HT-29 (cell line): ENCODE data around the gene ABCG5. TPM values are rescaled to one million over a fixed set of nuclear protein-coding genes. Genes with fewer than 3 reads are reported as not detected.

Experiments used
- DNase-seq: peaks from one replicate; pipeline ENCODE4 v3.0.0-alpha.2; 2015; ENCODE audit warnings: low spot score
- total RNA-seq: library from RNA; depleted of rRNA; stranded (reverse); fragments of >200 nt; shearing (Covaris generic); gene quantifications from 2 replicates; pipeline ENCODE4 v1.2.3, GENCODE V29; 2014

Gene ABCG5
- total RNA-seq, 1 experiment from 2014 or later = not detected

GRCh38 chr2:43810888-43811287 lies 27.8 kb downstream of the ABCG5 start:
- DNase-seq = no peak

GRCh38 chr2:43810452-43810851 lies 28.2 kb downstream of the ABCG5 start:
- DNase-seq = no peak

DNA sequence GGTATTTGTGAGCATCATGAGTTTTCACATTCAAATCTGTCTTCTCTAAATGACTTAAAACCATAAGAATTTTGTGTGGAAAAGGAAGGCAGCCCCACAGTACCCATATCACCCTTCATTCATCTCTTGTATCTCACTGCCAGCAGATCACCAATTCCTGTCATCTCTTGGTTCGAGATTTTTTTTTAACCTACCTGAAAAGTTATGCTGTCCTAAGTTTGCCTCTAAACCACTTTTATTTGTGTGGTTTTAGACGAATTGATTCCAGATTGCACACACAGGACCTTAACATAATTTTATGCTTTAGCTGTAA lies 32.0 kb downstream of the ABCG5 start:
- no peak for DNase-seq

GRCh38 chr2:43803113-43803512 lies 35.5 kb downstream of the ABCG5 start:
- no peak for DNase-seq

DNA sequence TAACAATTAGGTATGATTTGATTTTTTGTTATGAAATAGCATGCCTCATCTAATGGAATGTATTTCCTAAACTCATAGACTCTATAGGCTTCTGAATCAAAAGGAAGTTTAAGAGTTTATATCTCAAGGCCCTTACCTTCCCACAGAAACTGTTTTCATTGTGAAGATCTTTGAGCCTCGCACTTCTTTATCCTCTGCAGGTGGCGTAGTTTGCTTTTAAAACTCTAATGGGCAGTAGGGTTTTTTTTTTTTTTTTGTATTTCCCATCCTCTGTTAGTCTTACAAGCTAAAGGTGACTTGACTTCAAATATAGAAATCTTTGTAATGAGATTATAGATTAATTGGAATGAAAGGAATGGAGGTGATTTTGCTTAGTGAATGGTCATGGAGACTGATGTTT lies 36.5 kb downstream of the ABCG5 start:
- no peak for DNase-seq

GRCh38 chr2:43800894-43801293 lies 37.7 kb downstream of the ABCG5 start:
- DNase-seq = no peak

- no peak for DNase-seq
Observed at GRCh38 chr2:43798300-43798699, 40.3 kb downstream of the ABCG5 start.

GRCh38 chr2:43796206-43796605 lies 42.4 kb downstream of the ABCG5 start:
- no peak for DNase-seq

GRCh38 chr2:43794956-43795355 lies 43.7 kb downstream of the ABCG5 start:
- DNase-seq = no peak

- DNase-seq = no peak
Observed at GRCh38 chr2:43792653-43793052, 46.0 kb downstream of the ABCG5 start.

DNA sequence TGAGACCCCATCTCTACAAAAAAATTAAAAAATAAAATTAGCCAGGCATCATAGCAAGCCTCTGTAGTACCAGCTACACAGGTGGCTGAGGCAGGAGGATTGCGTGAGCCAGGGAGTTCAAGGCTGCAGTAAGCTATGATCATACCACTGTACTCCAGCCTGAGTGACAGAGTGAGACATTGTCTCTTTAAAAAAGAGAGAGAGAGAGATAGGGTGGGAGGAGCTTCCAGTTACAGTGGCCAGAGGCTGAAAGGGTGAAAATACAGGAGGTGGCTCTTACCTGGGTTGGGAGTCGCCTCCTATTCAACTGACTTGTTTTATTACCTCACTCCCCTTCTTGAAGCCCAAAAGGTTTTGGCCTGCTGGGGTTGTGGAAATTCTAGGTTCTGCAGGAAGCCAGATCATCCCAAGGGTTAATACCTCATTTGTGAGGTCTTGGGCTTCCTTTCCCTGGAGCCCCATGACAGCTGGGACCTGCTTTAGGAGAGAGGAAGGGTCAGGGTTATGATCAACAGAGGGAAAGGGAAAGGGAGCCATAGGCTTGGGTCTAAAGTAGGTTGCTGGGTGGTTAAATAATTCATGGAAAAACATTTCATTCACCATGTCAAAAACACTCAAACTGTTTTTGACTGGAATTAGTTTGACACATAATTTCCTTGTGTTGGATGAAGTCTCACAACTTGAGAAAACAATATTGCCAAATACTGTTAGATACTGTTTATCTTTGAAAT lies 47.4 kb downstream of the ABCG5 start:
- DNase-seq = no peak

- no peak for DNase-seq
Observed at GRCh38 chr2:43790147-43790546, 48.5 kb downstream of the ABCG5 start.

- no peak for DNase-seq
Observed at GRCh38 chr2:43788646-43789045, 50.0 kb downstream of the ABCG5 start.

DNA sequence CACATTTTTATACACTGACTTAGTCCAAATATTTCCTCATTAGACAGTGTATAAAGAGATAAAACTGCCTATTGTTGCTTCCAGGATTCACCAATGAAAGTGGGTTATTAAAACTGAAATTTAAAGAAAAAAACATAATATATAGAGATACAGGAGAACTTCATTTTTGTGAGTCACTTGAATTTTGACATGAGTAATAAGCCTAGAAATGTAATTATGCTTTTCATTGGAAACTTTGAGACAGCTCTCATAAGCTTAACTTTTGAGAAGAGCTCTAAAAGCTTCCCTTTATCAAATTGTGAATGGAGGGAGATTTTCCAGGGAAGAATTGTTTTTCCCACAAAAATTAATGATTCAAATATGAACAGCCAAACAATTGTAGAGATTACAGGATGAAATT lies 50.7 kb downstream of the ABCG5 start:
- no peak for DNase-seq

DNA sequence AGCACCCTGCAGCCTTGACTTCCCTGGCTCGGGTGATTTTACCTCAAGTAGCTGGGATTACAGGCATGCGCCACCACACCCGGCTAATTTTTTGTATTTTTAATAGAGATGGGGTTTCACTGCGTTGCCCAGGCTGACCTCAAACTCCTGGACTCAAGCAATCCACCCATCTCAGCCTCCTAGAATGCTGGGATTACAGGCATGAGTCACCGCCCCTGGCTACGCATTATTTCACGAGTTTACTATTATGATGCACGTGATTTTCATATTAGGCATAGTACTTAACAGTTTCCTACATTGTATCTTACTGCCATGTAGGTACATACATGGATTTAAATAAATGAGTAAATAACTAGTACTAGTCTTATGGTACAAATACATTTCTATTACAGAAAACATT lies 60.4 kb downstream of the ABCG5 start:
- DNase-seq = no peak

DNA sequence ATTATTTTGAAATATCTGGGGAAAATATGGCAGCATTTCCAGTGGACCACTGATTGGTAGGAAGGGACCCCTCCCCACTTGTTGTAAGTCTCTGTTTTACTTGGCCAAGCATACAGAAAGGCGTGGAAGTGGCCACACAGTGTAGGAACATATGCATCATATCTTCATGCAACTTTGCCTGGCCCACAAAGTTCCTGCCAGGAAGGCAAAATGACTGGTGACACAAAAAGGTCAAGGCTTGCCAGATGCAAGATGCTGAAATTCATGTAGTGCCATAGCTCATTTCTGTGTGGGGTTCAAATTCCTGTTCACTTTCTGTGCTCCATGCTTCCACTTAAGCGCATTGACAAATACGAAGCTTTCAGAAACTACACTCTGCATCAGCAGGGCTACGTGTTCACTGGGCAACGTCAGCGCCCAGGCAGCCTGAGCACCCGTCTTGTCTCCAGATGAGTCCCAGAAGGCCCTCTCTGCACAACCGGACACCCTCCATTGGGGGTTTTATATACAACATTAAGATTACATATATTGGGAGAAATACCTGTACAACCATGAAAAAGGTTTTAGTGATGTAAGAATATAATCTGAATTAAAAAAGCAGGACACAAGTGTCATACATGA lies 61.2 kb downstream of the ABCG5 start:
- no peak for DNase-seq

DNA sequence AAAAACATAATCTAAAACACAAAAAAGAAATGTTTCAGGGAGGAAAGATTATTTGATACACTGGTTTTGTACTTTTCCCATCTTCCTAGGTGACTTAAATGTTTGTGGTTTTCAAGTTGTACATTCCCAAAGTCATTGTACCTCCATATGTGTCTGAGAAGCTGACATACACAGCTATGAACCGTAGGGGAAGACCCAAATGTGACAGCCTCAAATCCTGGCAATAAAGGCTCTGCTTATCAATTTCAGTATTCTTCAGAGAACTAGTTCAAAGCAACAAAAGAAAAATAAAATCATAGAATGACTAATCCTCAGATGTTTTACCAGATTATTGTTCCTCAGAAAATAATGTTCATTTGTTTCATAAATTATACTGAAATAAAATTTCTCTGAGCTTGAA lies 62.3 kb downstream of the ABCG5 start:
- no peak for DNase-seq

- peak; percentile 30 for DNase-seq
Observed at GRCh38 chr2:43774617-43775016, 64.0 kb downstream of the ABCG5 start.

- DNase-seq = peak; percentile 95
Observed at GRCh38 chr2:43773876-43774613, 64.6 kb downstream of the ABCG5 start, which contains the start of gene DYNC2LI1. TSS of gene DYNC2LI1 (plus strand) at chr2:43774039. CDS start at chr2:43774139, 100 bp downstream.

GRCh38 chr2:43766006-43766405 lies 72.6 kb downstream of the ABCG5 start:
- no peak for DNase-seq

- no peak for DNase-seq
Observed at GRCh38 chr2:43764086-43764705, 74.4 kb downstream of the ABCG5 start.

- DNase-seq = no peak
Observed at GRCh38 chr2:43763091-43763490, 75.5 kb downstream of the ABCG5 start.
